Suprapubic skin (tissue), 4 donors: ENCODE measurements around the gene HMG20A. TPM values are rescaled to one million over a fixed set of nuclear protein-coding genes. Genes with fewer than 3 reads are reported as not detected.

Experiments used
- DNase-seq, 2 donors: peaks; one replicate each; pipeline ENCODE4 v3.0.0-alpha.2; 2019; ENCODE audit warnings: low spot score in 2 of 2
- H3K27ac ChIP-seq: fragments of 200-600 bp; sonication (generic); one replicate; pipeline ENCODE4 v1.5.1; 2019
- H3K27me3 ChIP-seq: fragments of 200-600 bp; sonication (generic); one replicate; pipeline ENCODE4 v1.5.1; 2019
- H3K36me3 ChIP-seq: fragments of 200-600 bp; sonication (generic); one replicate; pipeline ENCODE4 v1.5.1; 2019
- H3K4me1 ChIP-seq: fragments of 200-600 bp; sonication (generic); one replicate; pipeline ENCODE4 v1.5.1; 2019
- H3K4me3 ChIP-seq: fragments of 200-600 bp; sonication (generic); one replicate; pipeline ENCODE4 v1.5.1; 2019; ENCODE audit warnings: mild to moderate bottlenecking
- H3K9me3 ChIP-seq: fragments of 200-600 bp; sonication (generic); one replicate; pipeline ENCODE4 v1.5.1; 2019
- EP300 ChIP-seq: sonication (generic); formaldehyde crosslinking; IDR thresholded peaks from one replicate; pipeline ENCODE4 v1.6.1; 2017; ENCODE audit warnings: antibody characterized with exemption
- POLR2A ChIP-seq, 2 donors: fragments of 450-650 bp; IDR thresholded peaks; one replicate each; pipeline ENCODE4 v1.6.1; 2017; ENCODE audit warnings: antibody characterized with exemption in 2 of 2, mild to moderate bottlenecking in 2 of 2, moderate library complexity in 2 of 2
- POLR2AphosphoS5 ChIP-seq, 3 donors: sonication (generic); formaldehyde crosslinking; IDR thresholded peaks; one replicate each; pipeline ENCODE4 v1.6.1; 2017; ENCODE audit warnings: antibody characterized with exemption in 3 of 3
- WGBS: methylation state at CpG from one replicate; pipeline ENCODE4 v1.1.5; 2018; 5-methylcytosine and 5-hydroxymethylcytosine counted together
- total RNA-seq, 4 donors: library from RNA; depleted of rRNA; stranded (reverse); fragments of >200 nt; gene quantifications; one replicate each; pipeline ENCODE4 v1.1.0, GENCODE V29; 2016
- TF ChIP-seq, protein P1 (sequence below), 2 donors: fragments of 200-600 bp in 1 of 2; fragments of 450-650 bp in 1 of 2; sonication (generic) in 1 of 2; IDR thresholded peaks; one replicate each; pipeline ENCODE4 v1.5.1; 2016 to 2019; ENCODE audit warnings: antibody characterized with exemption in 2 of 2, mild to moderate bottlenecking in 1 of 2, moderate library complexity in 1 of 2

HMG20A gene
- total RNA-seq, 4 donors from 2014 or later = 21.3 to 35.6 (median 23.5) TPM

GRCh38 chr15:77413699-77414349 is 6.9 kb upstream of the HMG20A start:
- H3K4me1 ChIP-seq = peaks cover 41% of the 10 kb centered on the region
- WGBS = 92% methylated on average over 4 of the region's 4 CpGs
- no peaks in the 10 kb centered on the region for H3K9me3 ChIP-seq
- no peak overlapping the region for H3K27ac ChIP-seq
- no peaks in the 10 kb centered on the region for H3K27me3 ChIP-seq
- no peaks in the 10 kb centered on the region for H3K36me3 ChIP-seq
- no peak for TF ChIP-seq POLR2A (IDR thresholded peaks at IDR 0.05)
- no peak for TF ChIP-seq POLR2AphosphoS5 (IDR thresholded peaks at IDR 0.05)
- TF ChIP-seq EP300 = no peak
- TF ChIP-seq, protein P1, sequence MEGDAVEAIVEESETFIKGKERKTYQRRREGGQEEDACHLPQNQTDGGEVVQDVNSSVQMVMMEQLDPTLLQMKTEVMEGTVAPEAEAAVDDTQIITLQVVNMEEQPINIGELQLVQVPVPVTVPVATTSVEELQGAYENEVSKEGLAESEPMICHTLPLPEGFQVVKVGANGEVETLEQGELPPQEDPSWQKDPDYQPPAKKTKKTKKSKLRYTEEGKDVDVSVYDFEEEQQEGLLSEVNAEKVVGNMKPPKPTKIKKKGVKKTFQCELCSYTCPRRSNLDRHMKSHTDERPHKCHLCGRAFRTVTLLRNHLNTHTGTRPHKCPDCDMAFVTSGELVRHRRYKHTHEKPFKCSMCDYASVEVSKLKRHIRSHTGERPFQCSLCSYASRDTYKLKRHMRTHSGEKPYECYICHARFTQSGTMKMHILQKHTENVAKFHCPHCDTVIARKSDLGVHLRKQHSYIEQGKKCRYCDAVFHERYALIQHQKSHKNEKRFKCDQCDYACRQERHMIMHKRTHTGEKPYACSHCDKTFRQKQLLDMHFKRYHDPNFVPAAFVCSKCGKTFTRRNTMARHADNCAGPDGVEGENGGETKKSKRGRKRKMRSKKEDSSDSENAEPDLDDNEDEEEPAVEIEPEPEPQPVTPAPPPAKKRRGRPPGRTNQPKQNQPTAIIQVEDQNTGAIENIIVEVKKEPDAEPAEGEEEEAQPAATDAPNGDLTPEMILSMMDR (IDR thresholded peaks at IDR 0.05) = no peak
- DNase-seq = no peak
- H3K4me3 ChIP-seq = no peak overlapping the region

DNA sequence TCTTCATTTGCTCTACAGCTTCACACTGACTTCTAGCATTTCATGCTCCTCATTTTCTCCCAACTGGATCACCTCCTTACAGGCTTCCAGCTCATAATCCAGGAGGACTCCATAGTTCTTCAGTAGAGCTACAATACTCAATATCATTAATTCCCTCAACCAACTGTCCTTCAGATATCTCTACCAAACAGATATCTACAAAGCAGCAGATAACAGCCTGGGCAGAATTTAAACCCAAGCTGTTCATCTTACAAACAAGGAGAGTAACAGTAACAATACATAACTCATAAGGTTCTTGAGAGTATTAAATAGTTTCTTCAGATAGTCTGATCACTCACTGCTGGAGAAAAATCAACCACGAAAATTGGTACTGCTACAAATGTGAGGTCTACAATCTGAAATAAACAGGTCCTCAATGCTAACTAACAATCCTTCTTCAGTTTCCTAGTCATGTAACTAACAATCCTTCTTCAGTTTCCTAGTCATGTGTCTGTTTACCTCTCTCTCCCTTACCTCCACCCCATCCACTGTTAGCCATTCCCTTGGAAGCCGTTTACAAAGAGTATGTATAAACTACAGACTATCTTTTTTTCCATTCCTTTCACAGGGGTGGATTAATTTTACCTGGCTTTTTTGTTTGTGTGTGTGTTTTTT is 5.8 kb upstream of the HMG20A start:
- H3K27ac ChIP-seq = no peak overlapping the region
- DNase-seq = no peak
- no peaks in the 10 kb centered on the region for H3K36me3 ChIP-seq
- H3K9me3 ChIP-seq = no peaks in the 10 kb centered on the region
- H3K4me1 ChIP-seq = peaks cover 39% of the 10 kb centered on the region
- no peak overlapping the region for H3K4me3 ChIP-seq
- TF ChIP-seq, protein P1 (IDR thresholded peaks at IDR 0.05) = no peak
- TF ChIP-seq POLR2A (IDR thresholded peaks at IDR 0.05) (no peak), POLR2AphosphoS5 (IDR thresholded peaks at IDR 0.05) (no peak), EP300 (no peak)
- WGBS = 93% methylated on average over 2 of the region's 2 CpGs
- H3K27me3 ChIP-seq = no peaks in the 10 kb centered on the region

DNA sequence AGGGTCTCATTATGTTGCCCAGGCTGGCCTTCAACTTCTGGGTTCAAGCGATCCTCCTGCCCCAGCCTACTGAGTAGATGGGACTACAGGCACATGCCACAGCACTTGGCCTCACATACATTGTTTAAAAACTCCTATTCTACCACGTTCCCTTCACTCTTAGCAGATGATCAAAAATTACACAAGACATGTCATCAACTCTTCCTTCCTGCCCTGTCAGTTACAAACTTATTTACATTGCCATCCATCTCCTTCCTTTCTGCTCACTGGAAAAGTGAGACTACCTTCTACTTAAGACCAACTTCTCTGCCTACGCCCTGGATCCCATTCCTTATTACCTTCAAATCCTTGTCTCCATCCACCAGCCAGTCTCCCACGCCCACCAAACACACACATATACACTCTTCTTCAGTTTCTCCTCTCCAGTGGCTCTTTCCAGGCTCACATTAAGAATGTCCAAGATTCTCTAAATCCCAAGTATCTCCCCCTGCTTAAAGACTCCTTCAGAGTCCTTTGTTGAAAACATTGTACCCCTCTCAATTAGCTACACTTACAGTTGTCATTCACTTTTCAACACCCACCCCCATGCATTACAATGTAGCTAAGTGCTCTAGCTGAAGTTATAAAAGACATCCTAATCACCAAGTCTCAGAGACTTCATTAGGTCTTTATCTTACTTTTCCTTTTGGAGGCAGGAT is 5.1 kb upstream of the HMG20A start:
- Histone ChIP-seq H3K4me1 (peaks cover 37% of the 10 kb centered on the region), H3K4me3 (no peak overlapping the region), H3K27me3 (no peaks in the 10 kb centered on the region), H3K36me3 (no peaks in the 10 kb centered on the region), H3K27ac (no peak overlapping the region), H3K9me3 (no peaks in the 10 kb centered on the region)
- DNase-seq = no peak
- TF ChIP-seq POLR2AphosphoS5 (IDR thresholded peaks at IDR 0.05) (no peak), EP300 (no peak), POLR2A (IDR thresholded peaks at IDR 0.05) (no peak)
- TF ChIP-seq, protein P1 (IDR thresholded peaks at IDR 0.05) = no peak
- 81% methylated on average over 4 of the region's 4 CpGs for WGBS

DNA sequence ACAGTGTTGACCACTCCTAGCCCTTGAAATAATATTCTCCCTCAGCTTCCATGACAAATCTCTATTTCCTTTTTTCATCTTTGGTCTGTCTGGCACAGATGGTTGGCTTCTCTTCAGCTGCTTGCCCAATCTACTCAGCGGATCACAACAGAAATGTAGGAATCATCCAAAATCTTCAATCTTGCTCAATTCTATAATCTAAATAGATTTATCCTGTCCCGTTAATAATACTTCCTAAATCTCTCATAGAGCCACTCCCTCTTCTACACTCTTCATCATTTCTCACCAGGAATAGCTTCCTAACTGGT is 4.6 kb upstream of the HMG20A start:
- WGBS = 61% methylated on average over 2 of the region's 2 CpGs
- Histone ChIP-seq H3K27me3 (no peaks in the 10 kb centered on the region), H3K36me3 (no peaks in the 10 kb centered on the region), H3K4me3 (no peak overlapping the region), H3K4me1 (peaks cover 38% of the 10 kb centered on the region), H3K9me3 (no peaks in the 10 kb centered on the region), H3K27ac (no peak overlapping the region)
- TF ChIP-seq, protein P1 (IDR thresholded peaks at IDR 0.05) = no peak
- peak in 1 of 3 donors; percentile 23 for TF ChIP-seq POLR2AphosphoS5 (IDR thresholded peaks at IDR 0.05)
- TF ChIP-seq EP300 = no peak
- no peak for TF ChIP-seq POLR2A (IDR thresholded peaks at IDR 0.05)
- peak in 1 of 2 donors; percentile 69 for DNase-seq

GRCh38 chr15:77416954-77417353 is 3.7 kb upstream of the HMG20A start:
- H3K36me3 ChIP-seq = no peaks in the 10 kb centered on the region
- H3K4me1 ChIP-seq = peaks cover 46% of the 10 kb centered on the region
- TF ChIP-seq POLR2A (IDR thresholded peaks at IDR 0.05) (no peak), POLR2AphosphoS5 (IDR thresholded peaks at IDR 0.05) (no peak), EP300 (no peak)
- TF ChIP-seq, protein P1 (IDR thresholded peaks at IDR 0.05) = no peak
- no peak overlapping the region for H3K27ac ChIP-seq
- DNase-seq = no peak
- 74% methylated on average over 1 of the region's 1 CpG for WGBS
- H3K4me3 ChIP-seq = no peak overlapping the region
- no peaks in the 10 kb centered on the region for H3K9me3 ChIP-seq
- no peaks in the 10 kb centered on the region for H3K27me3 ChIP-seq
